ENCODE measurements around the gene CACNG7. TPM values are rescaled to one million over a fixed set of nuclear protein-coding genes. Genes with fewer than 3 reads are reported as not detected.
"Not testable (repeated sequence)": the region's sequence is repeated elsewhere in the genome, so short reads cannot be mapped to it uniquely, and the experiment has no call there.

The CACNG7 gene
- total RNA-seq, 2 donors from 2014 or later: not detected

DNA sequence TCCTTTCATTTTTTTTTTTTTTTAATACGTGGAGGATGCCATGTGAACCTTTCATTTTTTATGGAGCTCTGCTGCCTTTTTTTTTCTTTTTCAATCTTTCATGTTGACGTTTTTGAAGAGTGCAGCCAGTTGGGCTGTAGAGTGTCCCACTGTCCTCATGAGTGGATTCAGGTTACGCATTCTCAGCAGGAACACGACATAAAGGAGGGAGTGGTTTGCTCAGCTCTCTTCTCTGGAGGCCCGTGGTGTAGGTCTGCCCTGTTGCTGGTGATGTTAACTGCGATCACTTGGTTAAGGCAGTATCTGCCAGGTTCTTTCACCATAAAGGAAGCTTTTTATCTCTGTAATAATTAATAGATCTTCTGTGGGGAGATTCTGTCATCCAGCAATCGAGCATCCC lies 27.0 kb downstream of the CACNG7 start:
- no peaks in the 10 kb centered on the region for H3K4me1 Mint-ChIP-seq (ENCODE audit: low read depth in 2 of 2)
- no peak for ATAC-seq

DNA sequence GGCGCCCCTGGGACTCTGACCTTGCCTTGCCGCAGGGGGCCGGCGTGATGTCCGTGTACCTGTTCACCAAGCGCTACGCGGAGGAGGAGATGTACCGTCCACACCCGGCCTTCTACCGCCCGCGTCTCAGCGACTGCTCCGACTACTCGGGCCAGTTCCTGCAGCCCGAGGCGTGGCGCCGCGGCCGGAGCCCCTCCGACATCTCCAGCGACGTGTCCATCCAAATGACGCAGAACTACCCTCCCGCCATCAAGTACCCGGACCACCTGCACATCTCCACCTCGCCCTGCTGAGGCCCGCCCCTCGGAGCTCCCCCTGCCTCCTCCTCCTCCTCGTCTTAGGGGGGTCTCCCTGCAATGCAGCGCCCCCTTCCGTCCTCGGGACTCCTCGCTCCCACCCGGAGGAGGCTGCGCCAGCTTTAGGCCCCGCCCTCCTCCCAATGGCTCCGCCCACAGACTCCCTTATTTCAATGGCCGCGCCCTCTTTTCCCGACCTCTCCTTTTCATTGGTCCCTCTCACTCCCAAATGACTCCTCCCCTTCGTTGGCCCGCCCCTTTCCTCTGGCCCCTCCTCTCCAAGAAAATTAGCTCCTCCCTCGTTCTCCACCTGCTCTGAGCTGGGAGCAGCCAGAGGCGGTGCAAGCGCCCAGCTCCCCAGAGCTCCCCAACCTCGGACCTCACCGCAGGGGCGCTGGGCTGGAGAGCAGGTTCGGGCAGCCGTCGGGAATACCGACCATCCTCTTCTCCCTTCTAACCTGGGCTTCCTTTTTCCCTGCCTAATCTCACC lies 33.1 kb downstream of the CACNG7 start:
- H3K27ac Mint-ChIP-seq: no peak overlapping the region
- DNase-seq (ENCODE audit: low spot score) (no peak), ATAC-seq (peak; percentile 24 to 34)
- no peak overlapping the region for H3K4me3 Mint-ChIP-seq
- peaks cover 40 to 44% of the 10 kb centered on the region in 2 donors for H3K27me3 Mint-ChIP-seq
- H3K9me3 Mint-ChIP-seq: no peaks in the 10 kb centered on the region
- no peaks in the 10 kb centered on the region for H3K36me3 Mint-ChIP-seq
- peaks cover 0 to 8% of the 10 kb centered on the region in 2 donors for H3K4me1 Mint-ChIP-seq (ENCODE audit: low read depth in 2 of 2)

More for the DNA sequence above, 27.0 kb downstream of the CACNG7 start:
- Mint-ChIP-seq H3K36me3 (no peaks in the 10 kb centered on the region), H3K9me3 (no peaks in the 10 kb centered on the region), H3K27me3 (peaks cover 11 to 18% of the 10 kb centered on the region in 2 donors), H3K27ac (no peak overlapping the region), H3K4me3 (no peak overlapping the region)
- DNase-seq (ENCODE audit: low spot score): no peak

DNA sequence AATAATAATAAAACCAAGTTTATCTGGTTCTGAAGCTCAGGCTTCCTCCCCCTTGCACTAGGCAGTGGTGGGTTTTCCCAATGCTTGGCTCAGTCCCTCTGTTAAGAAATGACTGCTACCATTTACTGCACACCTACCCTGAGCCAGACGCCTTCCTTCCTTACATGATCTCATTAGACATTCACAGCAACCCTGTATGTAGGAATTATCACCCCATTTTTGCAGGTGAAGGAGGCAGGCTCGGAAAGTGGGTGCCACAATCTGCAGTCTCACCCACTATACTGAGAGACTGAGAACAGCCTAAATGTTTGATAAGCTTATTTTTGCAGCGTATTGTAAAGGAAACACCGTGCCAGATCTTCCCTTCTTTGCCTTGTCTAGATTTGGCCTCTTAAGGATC lies 35.3 kb downstream of the CACNG7 start:
- no peak overlapping the region for H3K4me3 Mint-ChIP-seq
- peaks cover 40 to 44% of the 10 kb centered on the region in 2 donors for H3K27me3 Mint-ChIP-seq
- peaks cover 0 to 8% of the 10 kb centered on the region in 2 donors for H3K4me1 Mint-ChIP-seq (ENCODE audit: low read depth in 2 of 2)
- DNase-seq (ENCODE audit: low spot score) (no peak), ATAC-seq (no peak)
- H3K36me3 Mint-ChIP-seq: no peaks in the 10 kb centered on the region
- no peaks in the 10 kb centered on the region for H3K9me3 Mint-ChIP-seq
- H3K27ac Mint-ChIP-seq: no peak overlapping the region

DNA sequence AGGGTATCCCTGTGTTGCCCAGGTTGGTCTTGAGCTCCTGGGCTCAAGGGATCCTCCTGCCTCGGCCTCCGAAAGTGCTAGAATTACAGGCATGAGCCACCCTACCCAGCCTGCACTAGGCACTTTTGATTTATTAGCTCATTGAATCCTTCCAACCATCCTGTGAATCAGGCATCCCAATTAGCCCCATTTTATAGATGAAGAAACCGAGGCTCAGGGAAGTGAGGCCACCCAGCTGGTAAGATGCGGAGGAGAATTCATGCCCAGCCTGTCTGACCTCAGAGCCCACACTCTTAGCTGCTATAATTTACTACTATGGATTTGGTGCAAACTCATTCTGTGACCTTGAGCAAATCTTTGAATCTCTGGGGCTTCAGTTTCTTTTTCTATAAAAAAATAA lies 35.9 kb downstream of the CACNG7 start:
- no peak for DNase-seq (ENCODE audit: low spot score)
- peaks cover 39 to 40% of the 10 kb centered on the region in 2 donors for H3K27me3 Mint-ChIP-seq

DNA sequence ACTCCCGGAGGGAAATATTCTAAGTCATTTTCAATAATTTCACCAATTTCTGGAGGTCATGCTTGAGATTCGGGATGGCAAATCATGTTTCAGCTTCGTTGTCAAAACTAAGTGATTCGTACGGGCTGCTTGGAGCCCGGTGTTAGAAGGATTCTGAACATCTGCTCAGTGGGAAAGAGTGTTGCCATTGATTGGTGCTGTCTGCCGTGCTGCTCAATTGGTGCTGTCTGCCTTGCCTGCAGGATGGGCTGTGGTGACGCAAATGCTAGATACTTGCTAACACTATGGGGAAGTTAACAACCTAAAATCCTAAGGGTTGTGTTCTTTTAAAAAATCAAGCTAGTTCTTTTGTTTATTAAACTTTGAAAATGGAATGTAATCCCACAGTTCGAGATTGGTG lies 36.4 kb downstream of the CACNG7 start:
- DNase-seq (ENCODE audit: low spot score) (no peak), ATAC-seq (no peak)
- H3K27ac Mint-ChIP-seq: no peak overlapping the region
- H3K9me3 Mint-ChIP-seq: no peaks in the 10 kb centered on the region
- H3K36me3 Mint-ChIP-seq: no peaks in the 10 kb centered on the region
- H3K27me3 Mint-ChIP-seq: peaks cover 34 to 39% of the 10 kb centered on the region in 2 donors
- H3K4me1 Mint-ChIP-seq (ENCODE audit: low read depth in 2 of 2): peaks cover 0 to 8% of the 10 kb centered on the region in 2 donors
- no peak overlapping the region for H3K4me3 Mint-ChIP-seq

More for the DNA sequence above, 35.9 kb downstream of the CACNG7 start:
- Mint-ChIP-seq H3K9me3 (no peaks in the 10 kb centered on the region), H3K36me3 (no peaks in the 10 kb centered on the region), H3K27ac (no peak overlapping the region), H3K4me3 (no peak overlapping the region), H3K4me1 (ENCODE audit: low read depth in 2 of 2) (peaks cover 0 to 8% of the 10 kb centered on the region in 2 donors)
- ATAC-seq: no peak

DNA sequence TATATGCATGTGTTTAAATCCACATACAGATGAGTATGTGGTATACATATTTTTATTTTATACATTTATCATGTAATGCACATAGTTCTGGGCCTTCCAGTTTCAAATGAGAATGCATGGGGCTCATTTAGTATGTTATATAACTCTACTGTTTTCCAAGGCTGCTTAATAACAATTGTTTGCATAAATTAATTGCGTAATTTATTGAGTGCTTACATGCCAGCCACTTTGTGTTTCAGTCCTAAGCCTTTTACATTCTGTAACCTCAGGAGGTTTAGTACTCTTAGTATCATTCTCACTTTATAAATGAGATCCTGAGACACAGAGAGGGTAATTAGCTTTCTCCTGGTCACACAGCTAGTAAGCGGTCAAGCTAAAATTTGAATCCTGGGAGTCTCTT lies 36.9 kb downstream of the CACNG7 start:
- no peak for ATAC-seq
- H3K36me3 Mint-ChIP-seq: no peaks in the 10 kb centered on the region
- peaks cover 0 to 8% of the 10 kb centered on the region in 2 donors for H3K4me1 Mint-ChIP-seq (ENCODE audit: low read depth in 2 of 2)
- no peaks in the 10 kb centered on the region for H3K9me3 Mint-ChIP-seq
- H3K4me3 Mint-ChIP-seq: no peak overlapping the region
- H3K27ac Mint-ChIP-seq: no peak overlapping the region
- DNase-seq (ENCODE audit: low spot score): no peak
- peaks cover 32 to 37% of the 10 kb centered on the region in 2 donors for H3K27me3 Mint-ChIP-seq

DNA sequence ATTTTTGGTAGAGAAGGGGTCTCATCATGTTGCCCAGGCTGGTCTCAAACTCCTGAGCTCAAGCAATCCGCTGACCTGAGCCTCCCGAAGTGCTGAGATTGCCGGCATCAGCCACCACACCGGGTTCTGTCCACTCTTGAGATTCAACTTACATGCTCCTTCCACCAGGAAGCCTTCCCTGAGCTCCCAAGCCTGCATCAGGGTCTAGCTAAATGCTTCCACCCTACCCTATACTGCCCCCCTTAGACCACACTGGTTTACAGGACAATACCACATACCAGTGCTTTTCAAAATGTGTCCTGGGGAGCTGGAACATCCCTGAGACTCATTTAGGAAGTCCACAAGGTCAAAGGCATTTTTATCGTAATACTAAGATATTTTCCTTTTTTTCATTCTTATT lies 38.5 kb downstream of the CACNG7 start:
- H3K9me3 Mint-ChIP-seq: no peaks in the 10 kb centered on the region
- H3K4me1 Mint-ChIP-seq (ENCODE audit: low read depth in 2 of 2): peaks cover 0 to 5% of the 10 kb centered on the region in 2 donors
- no peak overlapping the region for H3K27ac Mint-ChIP-seq
- ATAC-seq: no peak
- H3K4me3 Mint-ChIP-seq: no peak overlapping the region
- peaks cover 35 to 41% of the 10 kb centered on the region in 2 donors for H3K27me3 Mint-ChIP-seq
- H3K36me3 Mint-ChIP-seq: no peaks in the 10 kb centered on the region
- DNase-seq (ENCODE audit: low spot score): no peak

DNA sequence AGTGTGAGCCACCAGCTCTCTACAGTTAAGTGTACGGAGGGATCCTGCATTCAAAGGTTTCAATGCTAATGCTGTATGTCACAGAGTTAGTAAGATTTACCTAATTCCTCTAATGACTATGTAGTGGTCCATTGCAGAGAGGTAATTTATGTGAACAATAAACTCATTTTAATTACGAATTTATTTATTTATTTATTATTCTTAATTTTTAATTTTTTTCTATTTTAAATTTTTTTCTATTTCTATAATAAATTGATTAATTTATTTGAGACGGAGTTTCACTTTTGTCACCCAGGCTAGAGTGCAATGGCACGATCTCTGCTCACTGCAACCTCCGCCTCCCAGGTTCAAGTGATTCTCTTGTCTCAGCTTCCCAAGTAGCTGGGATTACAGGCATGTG lies 39.5 kb downstream of the CACNG7 start:
- ATAC-seq: not testable (repeated sequence)
- H3K27me3 Mint-ChIP-seq: peaks cover 28 to 32% of the 10 kb centered on the region in 2 donors

DNA sequence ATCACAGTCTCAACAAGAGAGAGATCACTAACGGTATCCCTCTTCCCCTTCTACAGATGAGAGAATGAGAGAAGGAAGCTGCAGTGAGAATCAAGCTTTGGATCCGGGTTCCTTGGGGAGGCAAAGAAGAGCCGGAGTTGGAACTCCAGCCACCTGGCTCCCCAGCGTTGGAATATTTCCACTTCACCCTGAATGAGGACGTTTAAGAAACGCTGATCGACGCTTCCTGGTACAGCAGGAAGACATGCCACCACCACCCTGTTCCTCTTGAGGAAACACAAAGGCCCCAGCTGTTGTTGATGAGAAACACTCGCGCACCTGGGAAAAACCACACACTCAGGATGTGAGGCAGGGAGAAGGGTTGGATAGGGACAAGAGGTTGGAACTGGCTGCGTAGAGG lies 42.4 kb downstream of the CACNG7 start:
- H3K27ac Mint-ChIP-seq: no peak overlapping the region
- no peaks in the 10 kb centered on the region for H3K9me3 Mint-ChIP-seq
- H3K27me3 Mint-ChIP-seq: peaks cover 20 to 25% of the 10 kb centered on the region in 2 donors
- no peaks in the 10 kb centered on the region for H3K4me1 Mint-ChIP-seq (ENCODE audit: low read depth in 2 of 2)
- DNase-seq (ENCODE audit: low spot score) (no peak), ATAC-seq (no peak)
- H3K4me3 Mint-ChIP-seq: no peak overlapping the region
- no peaks in the 10 kb centered on the region for H3K36me3 Mint-ChIP-seq

More for the DNA sequence above, 39.5 kb downstream of the CACNG7 start:
- H3K36me3 Mint-ChIP-seq; H3K4me1 Mint-ChIP-seq (ENCODE audit: low read depth in 2 of 2); H3K4me3 Mint-ChIP-seq; H3K9me3 Mint-ChIP-seq; DNase-seq (ENCODE audit: low spot score); H3K27ac Mint-ChIP-seq: not testable (repeated sequence)

DNA sequence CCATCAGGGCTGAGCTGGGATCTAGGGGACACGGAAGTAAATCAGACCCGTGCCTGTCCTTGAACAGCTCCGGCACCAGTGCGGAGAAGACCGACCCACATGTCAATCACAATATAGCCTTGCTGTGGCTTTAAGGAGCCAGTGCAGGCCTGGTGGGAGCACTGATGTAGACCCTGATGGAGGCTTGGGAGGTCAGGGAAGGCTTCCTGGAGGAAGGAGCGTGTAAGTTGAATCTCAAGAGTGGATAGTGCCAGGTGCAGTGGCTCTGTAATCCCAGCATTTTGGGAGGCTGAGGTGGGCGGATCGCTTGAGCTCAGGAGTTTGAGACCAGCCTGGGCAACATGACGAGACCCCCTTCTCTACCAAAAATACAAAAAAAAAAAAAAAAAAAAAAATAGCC lies 42.9 kb downstream of the CACNG7 start:
- no peaks in the 10 kb centered on the region for H3K9me3 Mint-ChIP-seq
- no peak for ATAC-seq
- no peak for DNase-seq (ENCODE audit: low spot score)
- H3K27me3 Mint-ChIP-seq: peaks cover 23 to 30% of the 10 kb centered on the region in 2 donors
- H3K27ac Mint-ChIP-seq: no peak overlapping the region
- H3K4me1 Mint-ChIP-seq (ENCODE audit: low read depth in 2 of 2): no peaks in the 10 kb centered on the region
- no peak overlapping the region for H3K4me3 Mint-ChIP-seq
- no peaks in the 10 kb centered on the region for H3K36me3 Mint-ChIP-seq

DNA sequence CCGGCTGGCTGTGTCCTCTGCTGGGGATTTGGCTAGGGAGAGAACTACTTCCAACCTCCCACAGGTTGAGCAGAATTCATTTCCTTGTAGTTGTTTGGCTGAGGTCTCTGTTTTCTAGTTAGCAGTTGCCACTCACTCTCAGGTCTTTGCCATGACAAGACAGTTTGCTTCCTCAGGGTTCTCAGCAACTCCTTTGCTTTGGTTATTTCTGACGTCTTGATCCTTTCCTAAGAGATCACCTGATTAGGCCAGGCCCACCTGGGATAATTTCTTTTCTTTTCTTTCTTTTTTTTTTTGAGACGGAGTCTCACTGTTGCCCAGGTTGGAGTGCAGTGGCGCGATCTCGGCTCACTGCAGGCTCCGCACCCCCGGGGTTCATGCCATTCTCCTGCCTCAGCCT lies 44.3 kb downstream of the CACNG7 start:
- no peaks in the 10 kb centered on the region for H3K36me3 Mint-ChIP-seq
- peaks cover 23 to 44% of the 10 kb centered on the region in 2 donors for H3K27me3 Mint-ChIP-seq
- DNase-seq (ENCODE audit: low spot score): no peak
- no peaks in the 10 kb centered on the region for H3K9me3 Mint-ChIP-seq
- no peaks in the 10 kb centered on the region for H3K4me1 Mint-ChIP-seq (ENCODE audit: low read depth in 2 of 2)
- no peak overlapping the region for H3K4me3 Mint-ChIP-seq
- no peak for ATAC-seq
- H3K27ac Mint-ChIP-seq: no peak overlapping the region

DNA sequence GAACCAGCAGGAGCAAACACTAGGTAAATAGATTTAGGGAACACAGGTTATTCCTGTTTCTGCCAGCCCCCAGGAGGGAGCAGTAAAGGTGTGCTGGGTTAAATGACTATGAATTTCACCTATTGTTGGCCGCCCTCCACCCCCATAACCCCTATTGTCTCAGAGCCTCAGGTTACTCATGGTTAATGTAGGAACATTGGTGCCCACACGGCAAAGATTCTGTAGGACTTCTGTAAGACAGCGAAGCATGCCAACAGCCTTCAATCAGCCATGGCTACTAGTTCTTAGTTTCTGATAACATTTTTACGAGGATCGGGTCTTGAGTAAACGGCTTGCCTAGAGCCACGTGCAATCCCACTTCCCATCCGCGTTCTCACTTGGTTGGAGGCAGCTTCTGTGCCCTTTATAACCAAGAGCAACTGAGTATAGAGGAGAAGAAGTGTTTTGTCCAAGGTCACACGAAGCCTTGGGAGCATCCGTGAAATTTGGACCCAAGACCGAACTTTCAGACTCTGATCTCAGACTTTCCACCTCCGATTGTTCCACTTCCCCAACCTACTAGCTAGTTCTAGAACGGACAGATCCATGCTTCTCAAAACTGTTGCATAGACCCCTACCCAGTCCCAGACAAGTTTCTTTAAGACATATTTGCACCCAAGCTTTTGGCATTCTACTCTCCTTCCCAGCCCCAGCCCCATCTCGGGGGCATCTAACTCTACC lies 48.5 kb downstream of the CACNG7 start:
- no peak overlapping the region for H3K27ac Mint-ChIP-seq
- no peaks in the 10 kb centered on the region for H3K36me3 Mint-ChIP-seq
- H3K4me3 Mint-ChIP-seq: no peak overlapping the region
- peaks cover 47 to 69% of the 10 kb centered on the region in 2 donors for H3K27me3 Mint-ChIP-seq
- no peaks in the 10 kb centered on the region for H3K9me3 Mint-ChIP-seq
- ATAC-seq: no peak
- no peak for DNase-seq (ENCODE audit: low spot score)
- peaks cover 0 to 11% of the 10 kb centered on the region in 2 donors for H3K4me1 Mint-ChIP-seq (ENCODE audit: low read depth in 2 of 2)

DNA sequence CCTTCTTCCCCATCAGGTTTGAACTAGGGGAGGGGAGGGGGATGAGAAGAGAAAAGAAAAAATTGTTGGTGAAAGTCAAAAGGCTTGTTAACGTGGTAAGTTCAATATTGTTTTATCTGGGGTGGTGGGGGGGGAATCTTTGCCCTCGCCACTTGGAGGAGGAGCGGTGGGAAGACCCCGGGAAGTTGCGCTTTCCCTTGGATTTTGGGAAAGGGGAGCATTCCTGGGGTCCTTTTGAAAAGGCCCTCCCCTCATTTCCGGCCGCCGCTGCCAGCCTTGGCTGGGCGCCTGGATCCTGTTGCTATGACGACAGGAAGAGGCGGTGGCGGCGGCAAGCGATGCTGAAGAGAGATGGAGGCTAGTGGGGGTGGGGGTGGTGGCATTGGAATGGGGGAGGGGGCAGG lies 49.1 kb downstream of the CACNG7 start:
- Mint-ChIP-seq H3K9me3 (no peaks in the 10 kb centered on the region), H3K4me1 (ENCODE audit: low read depth in 2 of 2) (peaks cover 0 to 11% of the 10 kb centered on the region in 2 donors), H3K27me3 (peaks cover 47 to 69% of the 10 kb centered on the region in 2 donors), H3K27ac (no peak overlapping the region), H3K36me3 (no peaks in the 10 kb centered on the region), H3K4me3 (no peak overlapping the region)
- ATAC-seq (no peak), DNase-seq (ENCODE audit: low spot score) (no peak)
